Sigmoid colon (tissue), 7 donors: ENCODE results near the gene PVALEF. TPM values are rescaled to one million over a fixed set of nuclear protein-coding genes. Genes with fewer than 3 reads are reported as not detected.

ENCODE experiments used
- DNase-seq: peaks from one replicate; pipeline ENCODE4 v3.0.0-alpha.2; 2019
- H3K27ac ChIP-seq, 4 donors: fragments of 200-600 bp; sonication (generic); one replicate each; pipeline ENCODE4 v1.5.1; 2016 to 2019; ENCODE audit warnings: mild to moderate bottlenecking in 1 of 4
- H3K27me3 ChIP-seq, 3 donors: fragments of 200-600 bp; sonication (generic); one replicate each; pipeline ENCODE4 v1.5.1; 2019; ENCODE audit warnings: mild to moderate bottlenecking in 1 of 3
- H3K36me3 ChIP-seq, 4 donors: fragments of 200-600 bp; sonication (generic); one replicate each; pipeline ENCODE4 v1.5.1; 2016 to 2019
- H3K4me1 ChIP-seq, 4 donors: fragments of 200-600 bp; sonication (generic); one replicate each; pipeline ENCODE4 v1.5.1; 2017 to 2019
- H3K4me3 ChIP-seq, 4 donors: fragments of 200-600 bp; sonication (generic); one replicate each; pipeline ENCODE4 v1.5.1; 2017 to 2019; ENCODE audit warnings: mild to moderate bottlenecking in 2 of 4, moderate library complexity in 1 of 4
- H3K9me3 ChIP-seq, 4 donors: fragments of 200-600 bp in 3 of 4; sonication (generic) in 3 of 4; one replicate each; pipeline versions ENCODE4 v1.5.1 to v1.6.1; 2013 to 2019
- CTCF ChIP-seq, 4 experiments: fragments of 450-650 bp in 3 of 4; fragments of 200-600 bp in 1 of 4; IDR thresholded peaks; one replicate each; pipeline ENCODE4 v1.5.1; 2016 to 2019; ENCODE audit warnings: antibody characterized with exemption in 4 of 4, mild to moderate bottlenecking in 3 of 4, moderate library complexity in 2 of 4
- EP300 ChIP-seq, 4 donors: sonication (generic); formaldehyde crosslinking; IDR thresholded peaks; one replicate each; pipeline ENCODE4 v1.6.1; 2017; ENCODE audit warnings: antibody characterized with exemption in 4 of 4
- POLR2A ChIP-seq, 2 donors: fragments of 450-650 bp; IDR thresholded peaks; one replicate each; pipeline ENCODE4 v1.6.1; 2016; ENCODE audit warnings: antibody characterized with exemption in 2 of 2, mild to moderate bottlenecking in 2 of 2, moderate library complexity in 2 of 2
- POLR2AphosphoS5 ChIP-seq, 4 donors: sonication (generic); formaldehyde crosslinking; IDR thresholded peaks; one replicate each; pipeline ENCODE4 v1.6.1; 2017; ENCODE audit warnings: antibody characterized with exemption in 4 of 4
- WGBS, 2 donors: extraction: QIAGEN DNeasy Blood & Tissue Kit; methylation state at CpG; one replicate each; pipeline ENCODE4 v1.1.7; 2013; 5-methylcytosine and 5-hydroxymethylcytosine counted together
- intact Hi-C: fragments of 100-400 bp; cut with DNase I; formaldehyde crosslinking; loops from one replicate; pipeline ENCODE4 v1.15.1; 2023
- polyA plus RNA-seq, 3 donors: library from polyadenylated mRNA; stranded (reverse); fragments of 200-250 nt; gene quantifications; one replicate each; pipeline ENCODE4 v1.2.3, GENCODE V29; 2013
- total RNA-seq, 4 donors: library from RNA; depleted of rRNA; stranded (reverse); fragments of >200 nt; gene quantifications; one replicate each; pipeline ENCODE4 v1.1.0, GENCODE V29; 2016
- donor health status: healthy with polysubstance abuse.
- donor health status: Bipolar disorder and iron deficiency.
- donor health status: healthy.

Gene PVALEF
- total and polyA plus RNA-seq, 7 donors = not detected

DNA sequence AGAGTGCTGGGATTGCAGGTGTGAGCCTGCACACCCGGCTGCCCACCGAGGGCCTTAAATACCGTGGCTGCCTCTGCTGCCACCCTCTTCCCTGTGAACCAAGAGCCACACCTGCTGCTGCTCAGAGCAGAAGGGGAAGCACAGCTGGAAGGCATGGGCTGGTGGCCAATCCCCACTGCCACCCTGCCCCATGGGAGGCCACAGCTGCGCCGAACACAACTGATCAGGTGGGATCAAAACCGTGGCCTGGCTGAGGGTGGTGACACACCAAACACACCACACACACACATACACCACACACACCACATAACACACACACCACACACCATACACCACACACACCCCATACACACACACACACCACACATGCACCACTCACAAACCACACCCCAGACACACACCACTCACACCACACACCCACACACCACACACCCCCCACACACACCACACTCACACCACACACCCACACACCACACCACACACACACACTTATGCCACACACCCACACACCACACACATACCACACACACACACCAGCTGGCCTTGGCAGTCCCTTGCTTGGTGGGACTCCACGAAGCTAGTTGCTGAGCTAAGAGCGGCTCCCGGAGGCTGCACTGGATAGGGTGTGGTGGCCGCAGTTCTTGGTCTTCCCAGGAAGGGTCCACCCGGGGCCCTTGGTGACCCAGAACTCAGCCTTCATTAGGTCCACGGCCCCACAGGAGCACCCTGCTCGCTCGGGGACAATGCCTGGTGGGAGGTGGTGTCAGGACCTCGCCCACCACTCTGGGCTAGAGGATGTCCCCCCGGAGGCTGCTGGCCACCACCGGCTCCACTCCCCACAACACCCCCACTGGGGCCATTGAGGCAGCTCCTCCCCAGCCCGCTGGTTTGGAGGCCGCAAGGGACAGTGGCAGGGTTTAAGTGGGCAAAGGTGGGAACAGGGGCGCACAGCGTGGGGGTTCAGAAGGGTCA, 42.6 kb downstream of the PVALEF start:
- Histone ChIP-seq H3K4me3 (no peak overlapping the region), H3K27me3 (no peaks in the 10 kb centered on the region), H3K36me3 (peaks cover 0 to 14% (median 0%) of the 10 kb centered on the region in 4 donors), H3K9me3 (no peaks in the 10 kb centered on the region), H3K27ac (no peak overlapping the region), H3K4me1 (no peaks in the 10 kb centered on the region)
- 84 to 89% methylated on average over 21 of the region's 21 CpGs for WGBS, 2 donors
- no peak for TF ChIP-seq CTCF (IDR thresholded peaks at IDR 0.05)
- TF ChIP-seq POLR2AphosphoS5 (IDR thresholded peaks at IDR 0.05) = no peak
- intact Hi-C loops = no loop called here
- no peak for DNase-seq

- Histone ChIP-seq H3K4me1 (no peaks in the 10 kb centered on the region), H3K27ac (no peak overlapping the region), H3K4me3 (no peak overlapping the region), H3K9me3 (no peaks in the 10 kb centered on the region), H3K36me3 (peaks cover 0 to 6% (median 0%) of the 10 kb centered on the region in 4 donors), H3K27me3 (no peaks in the 10 kb centered on the region)
- no peak for DNase-seq
- TF ChIP-seq EP300 (IDR thresholded peaks at IDR 0.05) = no peak
- no peak for TF ChIP-seq POLR2A (IDR thresholded peaks at IDR 0.05)
- TF ChIP-seq CTCF (IDR thresholded peaks at IDR 0.05) = no peak
- TF ChIP-seq POLR2AphosphoS5 (IDR thresholded peaks at IDR 0.05) = no peak
- 94 to 96% methylated on average over 10 of the region's 10 CpGs for WGBS, 2 donors
- intact Hi-C loops = no loop called here
Measured at GRCh38 chr17:81208651-81209050, 43.3 kb downstream of the PVALEF start.

GRCh38 chr17:81209141-81209540, 43.8 kb downstream of the PVALEF start:
- peaks cover 0 to 5% (median 0%) of the 10 kb centered on the region in 4 donors for H3K36me3 ChIP-seq
- H3K4me1 ChIP-seq = no peaks in the 10 kb centered on the region
- H3K27me3 ChIP-seq = no peaks in the 10 kb centered on the region
- H3K4me3 ChIP-seq = no peak overlapping the region
- intact Hi-C loops = no loop called here
- no peak overlapping the region for H3K27ac ChIP-seq
- no peak for TF ChIP-seq POLR2AphosphoS5 (IDR thresholded peaks at IDR 0.05)
- TF ChIP-seq POLR2A (IDR thresholded peaks at IDR 0.05) = no peak
- TF ChIP-seq EP300 (IDR thresholded peaks at IDR 0.05) = no peak
- no peak for TF ChIP-seq CTCF (IDR thresholded peaks at IDR 0.05)
- no peaks in the 10 kb centered on the region for H3K9me3 ChIP-seq
- DNase-seq = no peak
- WGBS, 2 donors = 97 to 98% methylated on average over 16 of the region's 16 CpGs

- Histone ChIP-seq H3K4me3 (no peak overlapping the region), H3K9me3 (no peaks in the 10 kb centered on the region), H3K4me1 (no peaks in the 10 kb centered on the region), H3K27ac (no peak overlapping the region), H3K27me3 (no peaks in the 10 kb centered on the region), H3K36me3 (peaks cover 0 to 5% (median 0%) of the 10 kb centered on the region in 4 donors)
- intact Hi-C loops = no loop called here
- WGBS, 2 donors = 84 to 90% methylated on average over 10 of the region's 10 CpGs
- TF ChIP-seq CTCF (IDR thresholded peaks at IDR 0.05) (no peak), POLR2AphosphoS5 (IDR thresholded peaks at IDR 0.05) (no peak), EP300 (IDR thresholded peaks at IDR 0.05) (no peak), POLR2A (IDR thresholded peaks at IDR 0.05) (no peak)
- DNase-seq = no peak
Measured at GRCh38 chr17:81210466-81210865, 45.2 kb downstream of the PVALEF start.
